ENCODE results near the gene MAN2B1. TPM values are rescaled to one million over a fixed set of nuclear protein-coding genes. Genes with fewer than 3 reads are reported as not detected.
"Not testable (repeated sequence)": the region's sequence is repeated elsewhere in the genome, so short reads cannot be mapped to it uniquely, and the experiment has no call there.

Gene MAN2B1
- total and polyA plus RNA-seq, 12 donors = 19.5 to 194 (median 113) TPM

- H3K27me3 ChIP-seq = no peaks in the 10 kb centered on the region
- H3K36me3 ChIP-seq (replicated peaks in 1 of 2) = peaks cover 6 to 47% of the 10 kb centered on the region in 2 donors
- TF ChIP-seq CTCF (IDR thresholded peaks at IDR 0.05) = no peak
- no peak for TF ChIP-seq POLR2A (IDR thresholded peaks at IDR 0.05)
- no peak overlapping the region for H3K27ac ChIP-seq
- WGBS, 4 donors = 87 to 98% (median 96%) methylated on average over 7 of the region's 7 CpGs
- H3K4me1 ChIP-seq (replicated peaks in 1 of 2) = no peaks in the 10 kb centered on the region
- no peak overlapping the region for H3K4me3 ChIP-seq
- intact Hi-C loops (cut with DNase I) = no loop called here
- H3K9me3 ChIP-seq (replicated peaks in 1 of 3) = peaks cover 0 to 8% (median 6%) of the 10 kb centered on the region in 3 donors
- no peak for DNase-seq
Observed at GRCh38 chr19:12629215-12629614, 37.3 kb downstream of the MAN2B1 start.

- Histone ChIP-seq H3K27me3 (no peaks in the 10 kb centered on the region), H3K4me1 (replicated peaks in 1 of 2) (no peaks in the 10 kb centered on the region), H3K4me3 (no peak overlapping the region), H3K36me3 (replicated peaks in 1 of 2) (peaks cover 6 to 51% of the 10 kb centered on the region in 2 donors), H3K27ac (no peak overlapping the region), H3K9me3 (replicated peaks in 1 of 3) (peaks cover 0 to 8% (median 6%) of the 10 kb centered on the region in 3 donors)
- intact Hi-C loops (cut with DNase I) = no loop called here
- TF ChIP-seq CTCF (IDR thresholded peaks at IDR 0.05) (no peak), POLR2A (IDR thresholded peaks at IDR 0.05) (no peak)
- no peak for DNase-seq
- WGBS, 4 donors = 96 to 98% (median 97%) methylated on average over 17 of the region's 17 CpGs
Observed at GRCh38 chr19:12628040-12629022, 38.2 kb downstream of the MAN2B1 start.

GRCh38 chr19:12626958-12627357, 39.6 kb downstream of the MAN2B1 start:
- no peak overlapping the region for H3K4me3 ChIP-seq
- no peaks in the 10 kb centered on the region for H3K4me1 ChIP-seq (replicated peaks in 1 of 2)
- 82 to 97% (median 94%) methylated on average over 8 of the region's 8 CpGs for WGBS, 4 donors
- intact Hi-C loops (cut with DNase I) = no loop called here
- H3K27ac ChIP-seq = no peak overlapping the region
- DNase-seq = no peak
- TF ChIP-seq CTCF (IDR thresholded peaks at IDR 0.05) (no peak), POLR2A (IDR thresholded peaks at IDR 0.05) (no peak)
- peaks cover 6 to 51% of the 10 kb centered on the region in 2 donors for H3K36me3 ChIP-seq (replicated peaks in 1 of 2)
- no peaks in the 10 kb centered on the region for H3K27me3 ChIP-seq
- peaks cover 0 to 8% (median 6%) of the 10 kb centered on the region in 3 donors for H3K9me3 ChIP-seq (replicated peaks in 1 of 3)

- no peak for TF ChIP-seq POLR2A (IDR thresholded peaks at IDR 0.05)
- H3K4me3 ChIP-seq = no peak overlapping the region
- peaks cover 0 to 8% (median 6%) of the 10 kb centered on the region in 3 donors for H3K9me3 ChIP-seq (replicated peaks in 1 of 3)
- no peak overlapping the region for H3K27ac ChIP-seq
- DNase-seq = no peak
- 83 to 90% (median 89%) methylated on average over 4 of the region's 4 CpGs for WGBS, 4 donors
- no peaks in the 10 kb centered on the region for H3K4me1 ChIP-seq (replicated peaks in 1 of 2)
- intact Hi-C loops (cut with DNase I) = no loop called here
- no peaks in the 10 kb centered on the region for H3K27me3 ChIP-seq
- H3K36me3 ChIP-seq (replicated peaks in 1 of 2) = peaks cover 6 to 45% of the 10 kb centered on the region in 2 donors
Observed at GRCh38 chr19:12623361-12624031, 43.0 kb downstream of the MAN2B1 start.

GRCh38 chr19:12621253-12622024, 45.1 kb downstream of the MAN2B1 start:
- H3K9me3 ChIP-seq (replicated peaks in 1 of 3); H3K27ac ChIP-seq; DNase-seq; intact Hi-C loops (cut with DNase I); H3K4me1 ChIP-seq (replicated peaks in 1 of 2); H3K27me3 ChIP-seq; H3K4me3 ChIP-seq: not testable (repeated sequence)
- WGBS, 4 donors = 71 to 94% (median 75%) methylated on average over 11 to 26 of the region's 26 CpGs
- peaks cover 0 to 25% of the 10 kb centered on the region in 2 donors for H3K36me3 ChIP-seq (replicated peaks in 1 of 2)
